GM18507 (cell line): ENCODE data around the gene TACO1.

Experiments
- DNase-seq: peaks from one replicate; pipeline ENCODE4 v3.0.0; 2011; ENCODE audit warnings: low read depth; ENCODE audit not compliant: insufficient read length; ENCODE audit errors: extremely low spot score
- FAIRE-seq: peaks from 2 replicates; lab custom pipeline; 2011; peaks lifted over from hg19 to GRCh38; lab: Jason Lieb, UNC

Gene TACO1

GRCh38 chr17:63596856-63597586 lies 3.7 kb upstream of the TACO1 start:
- DNase-seq (no peak), FAIRE-seq (no peak)

GRCh38 chr17:63598281-63598680 lies 2.4 kb upstream of the TACO1 start:
- DNase-seq, result no peak
- FAIRE-seq, result no peak

- no peak for DNase-seq
Observed at GRCh38 chr17:63601439-63602371, 1.0 kb downstream of the TACO1 start.

GRCh38 chr17:63609816-63610573 lies 9.3 kb downstream of the TACO1 start:
- no peak for FAIRE-seq
- no peak for DNase-seq

More at GRCh38 chr17:63601439-63602371, 1.0 kb downstream of the TACO1 start:
- no peak for FAIRE-seq

- no peak for FAIRE-seq
Observed at GRCh38 chr17:63610854-63611253, 10.2 kb downstream of the TACO1 start.

GRCh38 chr17:63611354-63611753 lies 10.7 kb downstream of the TACO1 start:
- DNase-seq (no peak), FAIRE-seq (no peak)

More at GRCh38 chr17:63610854-63611253, 10.2 kb downstream of the TACO1 start:
- DNase-seq, result no peak

- DNase-seq, result no peak
- FAIRE-seq, result no peak
Observed at GRCh38 chr17:63613663-63614062, 13.0 kb downstream of the TACO1 start.

- DNase-seq (no peak), FAIRE-seq (no peak)
Observed at GRCh38 chr17:63621229-63621683, 20.6 kb downstream of the TACO1 start.

GRCh38 chr17:63621684-63622573 lies 21.2 kb downstream of the TACO1 start, which contains the start of gene MAP3K3:
MAP3K3 (plus strand) TSS chr17:63622417; CDS start chr17:63622760, 343 bp downstream.
- FAIRE-seq (peak; percentile 99), DNase-seq (peak; percentile 98)

- no peak for FAIRE-seq
Observed at GRCh38 chr17:63622574-63623390, 22.1 kb downstream of the TACO1 start.

GRCh38 chr17:63623786-63624530 lies 23.3 kb downstream of the TACO1 start:
- FAIRE-seq, result no peak
- DNase-seq, result no peak

More at GRCh38 chr17:63622574-63623390, 22.1 kb downstream of the TACO1 start:
- DNase-seq, result no peak

GRCh38 chr17:63624531-63624880 lies 23.8 kb downstream of the TACO1 start:
- no peak for DNase-seq
- no peak for FAIRE-seq

GRCh38 chr17:63626551-63627180 lies 26.0 kb downstream of the TACO1 start:
- no peak for FAIRE-seq
- DNase-seq, result no peak

- FAIRE-seq (no peak), DNase-seq (no peak)
Observed at GRCh38 chr17:63629627-63630026, 28.9 kb downstream of the TACO1 start.

GRCh38 chr17:63631062-63631461 lies 30.4 kb downstream of the TACO1 start:
- FAIRE-seq, result no peak

GRCh38 chr17:63631626-63632025 lies 30.9 kb downstream of the TACO1 start:
- DNase-seq (no peak), FAIRE-seq (no peak)

More at GRCh38 chr17:63631062-63631461, 30.4 kb downstream of the TACO1 start:
- no peak for DNase-seq

- DNase-seq (no peak), FAIRE-seq (no peak)
Observed at GRCh38 chr17:63633742-63634141, 33.0 kb downstream of the TACO1 start.
